GM19467 (cell line): ENCODE results near the gene ITGB7.

ENCODE experiments used
- ATAC-seq: cut with Tn5 transposase; IDR thresholded peaks from one replicate; pipeline ENCODE4 v1.9.1; 2021; ENCODE audit warnings: mild to moderate bottlenecking, moderate library complexity; ENCODE audit not compliant: unreplicated experiment

The ITGB7 gene

GRCh38 chr12:53151039-53151438, 56.0 kb downstream of the ITGB7 start:
- ATAC-seq: no peak

GRCh38 chr12:53147653-53148052, 59.4 kb downstream of the ITGB7 start:
- no peak for ATAC-seq

GRCh38 chr12:53147181-53147580, 59.9 kb downstream of the ITGB7 start:
- ATAC-seq: no peak

DNA sequence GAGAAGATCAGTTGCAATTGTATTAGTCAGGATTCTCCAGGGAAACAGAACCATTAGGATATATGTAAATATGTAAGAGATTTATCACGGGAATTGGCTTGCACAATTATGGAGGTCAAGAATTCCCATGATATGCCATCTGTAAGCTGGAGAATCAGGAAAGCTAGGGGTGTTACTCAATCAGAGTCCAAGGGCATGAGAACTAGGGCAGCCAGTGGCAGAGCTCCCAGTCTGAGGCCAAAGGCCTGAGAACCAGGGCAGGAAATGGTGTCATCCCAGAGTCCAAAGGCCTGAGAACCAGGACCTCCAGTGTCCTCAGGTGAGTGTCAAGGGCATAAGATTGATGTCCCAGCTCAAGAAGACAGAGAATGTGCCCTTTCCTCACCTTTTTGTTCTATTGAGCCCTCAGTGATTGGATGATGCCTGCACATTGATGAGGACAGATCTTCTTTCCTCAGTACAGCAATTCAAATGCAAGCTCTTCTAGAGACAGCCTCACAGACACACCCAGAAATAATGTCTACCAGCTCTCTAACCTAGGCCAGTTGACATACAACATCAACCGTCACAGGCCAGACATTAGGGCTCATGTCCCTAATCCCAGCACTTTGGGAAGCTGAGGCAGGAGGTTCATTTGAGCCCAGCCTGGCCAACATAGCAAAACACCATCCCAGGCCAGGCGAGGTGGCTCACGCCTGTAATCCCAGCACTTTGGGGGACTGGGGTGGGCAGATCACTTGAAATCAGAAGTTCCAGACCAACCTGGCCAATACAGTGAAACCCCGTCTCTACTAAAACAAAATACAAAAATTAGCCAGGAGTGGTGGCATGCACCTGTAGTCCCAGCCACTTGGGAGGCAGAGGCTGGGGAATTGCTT, 61.4 kb downstream of the ITGB7 start:
- no peak for ATAC-seq

DNA sequence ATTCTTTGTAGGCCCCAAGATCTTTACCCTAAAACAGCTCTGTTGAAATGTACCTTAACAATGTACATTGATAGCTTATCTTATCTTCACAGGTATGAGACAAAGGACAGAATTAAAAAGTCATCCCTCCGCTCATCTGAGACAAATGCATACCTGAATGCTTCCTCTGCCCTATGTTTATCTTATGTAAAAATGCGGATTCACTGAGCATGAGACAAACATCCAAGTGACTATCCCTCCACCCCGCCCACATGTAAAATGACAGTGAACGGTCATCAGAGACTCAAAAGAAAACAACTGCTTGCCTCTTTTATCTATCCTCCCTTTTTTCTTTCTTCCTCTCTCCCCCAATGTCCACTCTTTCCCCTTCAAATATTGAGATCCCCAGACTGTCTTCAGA, 63.7 kb downstream of the ITGB7 start:
- no peak for ATAC-seq
